Measurements from ENCODE around the gene SNAPC3. TPM values are rescaled to one million over a fixed set of nuclear protein-coding genes. Genes with fewer than 3 reads are reported as not detected.
"Not testable (repeated sequence)": the region's sequence is repeated elsewhere in the genome, so short reads cannot be mapped to it uniquely, and the experiment has no call there.

The SNAPC3 gene
- total RNA-seq, 1 experiment from 2014 or later: 26.1 TPM

GRCh38 chr9:15426019-15426418 is 3.3 kb downstream of the SNAPC3 start:
- H3K4me2 ChIP-seq (ENCODE audit: low read length): no peak overlapping the region

GRCh38 chr9:15427702-15428101 is 5.0 kb downstream of the SNAPC3 start:
- peaks cover 87% of the 10 kb centered on the region for H3K79me2 ChIP-seq (ENCODE audit: insufficient read depth, low read length)
- POLR2A ChIA-PET: interaction anchor here (0.7 kb wide), 1 partner anchor 470 kb away, joined by 3 read pairs; no protein-coding TSS in a partner anchor

More at GRCh38 chr9:15426019-15426418, 3.3 kb downstream of the SNAPC3 start:
- H3K9ac ChIP-seq (ENCODE audit: low read length): no peak overlapping the region
- DNase-seq (ENCODE audit: low read depth, low spot score) (no peak), ATAC-seq (no peak)
- no peak overlapping the region for H3K4me3 ChIP-seq (replicated peaks in 1 of 2; ENCODE audit: low read depth in 1 of 2, low read length in 2 of 2)
- intact Hi-C loops (cut with micrococcal nuclease): no loop called here
- H3K36me3 ChIP-seq (ENCODE audit: control insufficient read depth in 1 of 2, insufficient read depth in 2 of 2, low read length in 2 of 2): peaks cover 5 to 22% of the 10 kb centered on the region in 2 experiments; a peak in 3 of 4 replicates
- no peak overlapping the region for H2AFZ ChIP-seq (ENCODE audit: low read depth, low read length, poor library complexity, severe bottlenecking)
- no peak overlapping the region for H3K27ac ChIP-seq (ENCODE audit: low read depth, low read length)
- CTCF ChIA-PET: no interaction called here
- POLR2A ChIA-PET: no interaction called here
- H3K27me3 ChIP-seq (ENCODE audit: insufficient read depth, low read length): no peaks in the 10 kb centered on the region
- RAD21 ChIA-PET (ENCODE audit: low non-redundant PET in 1 of 2, low total read pairs in 2 of 2, uncharacterized antibody in 2 of 2, unreplicated experiment in 2 of 2): no interaction called here
- H3K4me1 ChIP-seq (ENCODE audit: control insufficient read depth in 1 of 2, insufficient read depth in 2 of 2, low read length in 2 of 2): peaks cover 3 to 14% of the 10 kb centered on the region in 2 experiments; a peak in 3 of 4 replicates
- TF ChIP-seq YY1 (IDR thresholded peaks at IDR 0.05; ENCODE audit: extremely low read depth, insufficient replicate concordance, low read depth, low read length) (no peak), CEBPB (IDR thresholded peaks at IDR 0.05; ENCODE audit: low read depth) (no peak)
- no peaks in the 10 kb centered on the region for H3K9me2 ChIP-seq (ENCODE audit: insufficient read depth)
- H4K20me1 ChIP-seq (ENCODE audit: insufficient read depth): no peaks in the 10 kb centered on the region
- BruUV-seq (replicated peaks): no TSS peak
- H3K9me3 ChIP-seq (ENCODE audit: control insufficient read depth in 1 of 2, insufficient read depth in 1 of 2, low read depth in 1 of 2, low read length in 2 of 2): no peaks in the 10 kb centered on the region
- peaks cover 75% of the 10 kb centered on the region for H3K79me2 ChIP-seq (ENCODE audit: insufficient read depth, low read length)

More at GRCh38 chr9:15427702-15428101, 5.0 kb downstream of the SNAPC3 start:
- DNase-seq (ENCODE audit: low read depth, low spot score); RAD21 ChIA-PET (ENCODE audit: low non-redundant PET in 1 of 2, low total read pairs in 2 of 2, uncharacterized antibody in 2 of 2, unreplicated experiment in 2 of 2); H3K9ac ChIP-seq (ENCODE audit: low read length); H2AFZ ChIP-seq (ENCODE audit: low read depth, low read length, poor library complexity, severe bottlenecking); H4K20me1 ChIP-seq (ENCODE audit: insufficient read depth); ATAC-seq; H3K27ac ChIP-seq (ENCODE audit: low read depth, low read length); BruUV-seq (replicated peaks); H3K9me3 ChIP-seq (ENCODE audit: control insufficient read depth in 1 of 2, insufficient read depth in 1 of 2, low read depth in 1 of 2, low read length in 2 of 2); H3K27me3 ChIP-seq (ENCODE audit: insufficient read depth, low read length); H3K4me3 ChIP-seq (replicated peaks in 1 of 2; ENCODE audit: low read depth in 1 of 2, low read length in 2 of 2); H3K9me2 ChIP-seq (ENCODE audit: insufficient read depth); intact Hi-C loops (cut with micrococcal nuclease); H3K4me2 ChIP-seq (ENCODE audit: low read length); CTCF ChIA-PET; H3K4me1 ChIP-seq (ENCODE audit: control insufficient read depth in 1 of 2, insufficient read depth in 2 of 2, low read length in 2 of 2): not testable (repeated sequence)
- peaks cover 5 to 22% of the 10 kb centered on the region in 2 experiments; a peak in 3 of 4 replicates for H3K36me3 ChIP-seq (ENCODE audit: control insufficient read depth in 1 of 2, insufficient read depth in 2 of 2, low read length in 2 of 2)
